ENCODE data around the gene EIF3I.

The EIF3I gene

GRCh38 chr1:32242341-32242851 is 20.2 kb downstream of the EIF3I start:
- TF ChIP-seq NFIC (IDR thresholded peaks at IDR 0.05) (no peak), TAF1 (IDR thresholded peaks at IDR 0.05; ENCODE audit: low read depth) (no peak)

DNA sequence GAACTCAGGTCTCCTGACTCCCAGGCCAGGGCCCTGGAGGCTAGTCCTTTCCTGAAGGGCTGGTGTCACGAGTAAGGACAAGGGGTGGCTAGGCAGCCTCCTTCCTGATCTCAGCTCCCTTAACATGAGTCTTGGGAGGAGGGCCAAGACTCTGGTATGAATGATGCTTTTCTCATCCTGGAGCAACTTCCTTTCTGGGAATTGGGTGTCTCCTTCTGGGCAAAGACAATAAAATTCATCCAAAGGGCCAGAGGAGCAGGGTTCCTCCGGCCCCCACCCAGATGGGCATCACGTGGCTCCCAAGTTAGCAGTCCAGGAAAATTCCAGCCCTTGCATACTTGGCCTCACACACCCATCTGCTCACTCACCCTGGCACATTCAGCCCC is 24.7 kb downstream of the EIF3I start, which contains the start of gene FAM167B:
Gene FAM167B, plus strand, starts transcription at position 335 of the 386 bp plus-strand sequence. CDS start 200 bp downstream, outside the sequence.
- no peak for TF ChIP-seq EGR1 (IDR thresholded peaks at IDR 0.05)
- no peak for TF ChIP-seq TEAD4 (IDR thresholded peaks at IDR 0.05)
- no peak for TF ChIP-seq CREB1 (IDR thresholded peaks at IDR 0.05; ENCODE audit: low read depth)
- no peak for TF ChIP-seq YY1 (IDR thresholded peaks at IDR 0.05; ENCODE audit: low read depth)
- TF ChIP-seq NFIC (IDR thresholded peaks at IDR 0.05) = no peak
- no peak for TF ChIP-seq FOXM1 (IDR thresholded peaks at IDR 0.05; ENCODE audit: borderline replicate concordance, low read depth)
- no peak for TF ChIP-seq CEBPB (IDR thresholded peaks at IDR 0.05)
- TF ChIP-seq ZBTB7A (IDR thresholded peaks at IDR 0.05; ENCODE audit: low read depth) = no peak
- TF ChIP-seq TAF1 (IDR thresholded peaks at IDR 0.05; ENCODE audit: low read depth) = no peak
- TF ChIP-seq REST (IDR thresholded peaks at IDR 0.05; ENCODE audit: low read depth) = no peak

DNA sequence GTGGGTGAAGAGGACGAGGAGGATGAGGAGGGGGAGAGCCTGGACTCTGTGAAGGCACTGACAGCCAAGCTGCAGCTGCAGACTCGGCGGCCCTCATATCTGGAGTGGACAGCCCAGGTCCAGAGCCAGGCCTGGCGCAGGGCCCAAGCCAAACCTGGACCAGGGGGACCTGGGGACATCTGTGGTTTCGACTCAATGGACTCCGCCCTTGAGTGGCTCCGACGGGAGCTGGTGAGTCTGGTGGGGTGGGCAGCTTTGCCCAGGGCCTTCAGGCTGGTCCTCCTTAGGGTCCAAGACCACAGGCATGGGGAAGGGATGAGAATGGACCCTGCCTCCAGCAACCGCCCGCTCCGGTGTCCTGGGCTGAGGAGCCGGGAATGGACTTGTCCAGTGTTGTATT is 25.2 kb downstream of the EIF3I start:
- TF ChIP-seq TCF12 (IDR thresholded peaks at IDR 0.05; ENCODE audit: low read depth) (no peak), RAD21 (IDR thresholded peaks at IDR 0.05; ENCODE audit: low read depth) (no peak), EGR1 (IDR thresholded peaks at IDR 0.05) (no peak), TAF1 (IDR thresholded peaks at IDR 0.05; ENCODE audit: low read depth) (no peak), REST (IDR thresholded peaks at IDR 0.05; ENCODE audit: low read depth) (no peak), TEAD4 (IDR thresholded peaks at IDR 0.05) (no peak), YY1 (IDR thresholded peaks at IDR 0.05; ENCODE audit: low read depth) (no peak), USF1 (IDR thresholded peaks at IDR 0.05) (no peak), EP300 (IDR thresholded peaks at IDR 0.05; ENCODE audit: borderline replicate concordance) (no peak), CREB1 (IDR thresholded peaks at IDR 0.05; ENCODE audit: low read depth) (no peak), NFIC (IDR thresholded peaks at IDR 0.05) (no peak), FOXM1 (IDR thresholded peaks at IDR 0.05; ENCODE audit: borderline replicate concordance, low read depth) (no peak), ZBTB7A (IDR thresholded peaks at IDR 0.05; ENCODE audit: low read depth) (no peak), CEBPB (IDR thresholded peaks at IDR 0.05) (no peak)
- TF ChIP-seq, protein P1, sequence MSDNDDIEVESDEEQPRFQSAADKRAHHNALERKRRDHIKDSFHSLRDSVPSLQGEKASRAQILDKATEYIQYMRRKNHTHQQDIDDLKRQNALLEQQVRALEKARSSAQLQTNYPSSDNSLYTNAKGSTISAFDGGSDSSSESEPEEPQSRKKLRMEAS (IDR thresholded peaks at IDR 0.05) = no peak

- TF ChIP-seq TEAD4 (IDR thresholded peaks at IDR 0.05) (no peak), RAD21 (IDR thresholded peaks at IDR 0.05; ENCODE audit: low read depth) (peak; percentile 69; the same call in 1 of the 2 replicates), EGR1 (IDR thresholded peaks at IDR 0.05) (no peak)
- TF ChIP-seq, protein P1 (IDR thresholded peaks at IDR 0.05) = peak; percentile 14; the same call in 1 of the 2 replicates
Observed at GRCh38 chr1:32247983-32248889, 26.0 kb downstream of the EIF3I start.

- TF ChIP-seq REST (IDR thresholded peaks at IDR 0.05; ENCODE audit: low read depth) = no peak
- no peak for TF ChIP-seq EGR1 (IDR thresholded peaks at IDR 0.05)
- TF ChIP-seq CREB1 (IDR thresholded peaks at IDR 0.05; ENCODE audit: low read depth) = no peak
- no peak for TF ChIP-seq USF1 (IDR thresholded peaks at IDR 0.05)
- no peak for TF ChIP-seq TAF1 (IDR thresholded peaks at IDR 0.05; ENCODE audit: low read depth)
- no peak for TF ChIP-seq NFIC (IDR thresholded peaks at IDR 0.05)
- TF ChIP-seq EP300 (IDR thresholded peaks at IDR 0.05; ENCODE audit: borderline replicate concordance) = no peak
- no peak for TF ChIP-seq TEAD4 (IDR thresholded peaks at IDR 0.05)
- no peak for TF ChIP-seq YY1 (IDR thresholded peaks at IDR 0.05; ENCODE audit: low read depth)
- TF ChIP-seq RAD21 (IDR thresholded peaks at IDR 0.05; ENCODE audit: low read depth) = no peak
- no peak for TF ChIP-seq CEBPB (IDR thresholded peaks at IDR 0.05)
- TF ChIP-seq FOXM1 (IDR thresholded peaks at IDR 0.05; ENCODE audit: borderline replicate concordance, low read depth) = no peak
- TF ChIP-seq, protein P1 (IDR thresholded peaks at IDR 0.05) = no peak
- TF ChIP-seq TCF12 (IDR thresholded peaks at IDR 0.05; ENCODE audit: low read depth) = no peak
- TF ChIP-seq ZBTB7A (IDR thresholded peaks at IDR 0.05; ENCODE audit: low read depth) = no peak
Observed at GRCh38 chr1:32249831-32250525, 27.8 kb downstream of the EIF3I start.
